ENCODE results near the gene CHN2.

The CHN2 gene

DNA sequence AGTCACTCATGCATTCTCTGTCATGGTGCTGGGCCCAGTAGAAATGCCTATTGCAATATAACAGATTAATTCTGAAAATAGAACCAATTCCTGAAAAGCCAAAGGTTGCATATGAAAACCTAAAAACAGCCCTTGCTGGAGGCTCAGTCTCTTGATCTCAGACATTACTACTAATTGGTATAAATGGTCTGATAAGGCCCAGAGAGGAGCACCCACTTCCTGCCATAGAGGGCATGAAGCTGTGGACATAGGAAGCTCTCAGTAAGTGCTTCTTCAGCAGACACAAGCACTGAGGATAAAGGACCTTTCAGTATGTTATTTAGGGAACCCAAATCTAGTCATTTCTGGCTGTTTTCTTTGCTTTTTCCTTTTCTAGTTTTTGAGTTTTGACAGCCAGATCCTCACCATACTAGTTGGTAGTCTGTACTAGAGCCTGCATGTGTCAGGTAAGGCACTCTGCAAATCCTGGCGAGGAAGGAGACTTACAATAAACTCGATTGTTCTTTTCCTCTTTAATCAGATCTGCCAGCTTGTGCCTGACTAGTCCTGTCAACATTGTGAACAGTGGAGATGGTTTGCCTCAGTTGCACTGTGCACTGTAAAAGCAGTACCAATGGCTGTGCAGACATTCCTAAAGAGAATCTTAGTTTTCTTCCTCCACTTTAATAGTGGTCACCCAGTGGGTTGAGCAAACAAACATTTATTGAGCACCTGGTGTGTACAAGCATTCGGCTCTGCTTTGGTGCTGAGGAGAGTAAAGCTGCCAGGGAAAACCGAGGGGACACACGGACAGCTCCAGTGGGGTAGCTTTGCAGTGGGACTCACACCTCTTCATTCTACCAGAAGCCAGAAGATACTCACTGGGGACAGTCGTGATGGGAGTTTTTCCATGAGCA is 140.9 kb downstream of the CHN2 start:
- no peak for DNase-seq (ENCODE audit: low spot score)

- no peak for DNase-seq (ENCODE audit: low spot score)
Observed at GRCh38 chr7:29337546-29338116, 143.1 kb downstream of the CHN2 start.

GRCh38 chr7:29340696-29341095 is 146.1 kb downstream of the CHN2 start:
- DNase-seq (ENCODE audit: low spot score): no peak

DNA sequence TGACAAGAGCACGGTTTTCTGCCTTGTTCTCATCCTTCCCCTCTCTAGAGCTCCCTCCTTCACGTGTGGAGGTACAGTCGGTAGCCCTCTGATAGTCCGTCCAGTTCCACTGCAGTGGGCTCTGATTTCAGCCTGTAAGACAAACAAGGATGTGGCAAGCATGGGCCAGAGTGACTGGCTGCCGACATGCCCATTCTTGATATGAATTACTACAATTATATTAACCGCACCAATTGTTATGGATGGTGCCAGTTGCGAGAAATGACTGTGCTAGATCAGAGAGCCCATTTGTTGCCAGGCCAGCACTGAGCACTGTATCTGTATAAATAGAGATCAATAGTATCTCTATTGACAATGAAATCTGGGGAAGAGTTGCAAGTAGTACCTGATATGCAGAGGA is 146.6 kb downstream of the CHN2 start:
- no peak for DNase-seq (ENCODE audit: low spot score)

- DNase-seq (ENCODE audit: low spot score): peak; percentile 76
Observed at GRCh38 chr7:29342761-29343160, 148.2 kb downstream of the CHN2 start.

GRCh38 chr7:29343399-29343798 is 148.8 kb downstream of the CHN2 start:
- DNase-seq (ENCODE audit: low spot score): no peak

GRCh38 chr7:29344334-29344978 is 149.9 kb downstream of the CHN2 start:
- DNase-seq (ENCODE audit: low spot score): no peak

GRCh38 chr7:29345590-29345989 is 151.0 kb downstream of the CHN2 start:
- peak; percentile 57 for DNase-seq (ENCODE audit: low spot score)

GRCh38 chr7:29346231-29346978 is 151.8 kb downstream of the CHN2 start:
- peak; percentile 86 for DNase-seq (ENCODE audit: low spot score)

- DNase-seq (ENCODE audit: low spot score): no peak
Observed at GRCh38 chr7:29349362-29349761, 154.8 kb downstream of the CHN2 start.

- peak; percentile 75 for DNase-seq (ENCODE audit: low spot score)
Observed at GRCh38 chr7:29350351-29350750, 155.8 kb downstream of the CHN2 start.

DNA sequence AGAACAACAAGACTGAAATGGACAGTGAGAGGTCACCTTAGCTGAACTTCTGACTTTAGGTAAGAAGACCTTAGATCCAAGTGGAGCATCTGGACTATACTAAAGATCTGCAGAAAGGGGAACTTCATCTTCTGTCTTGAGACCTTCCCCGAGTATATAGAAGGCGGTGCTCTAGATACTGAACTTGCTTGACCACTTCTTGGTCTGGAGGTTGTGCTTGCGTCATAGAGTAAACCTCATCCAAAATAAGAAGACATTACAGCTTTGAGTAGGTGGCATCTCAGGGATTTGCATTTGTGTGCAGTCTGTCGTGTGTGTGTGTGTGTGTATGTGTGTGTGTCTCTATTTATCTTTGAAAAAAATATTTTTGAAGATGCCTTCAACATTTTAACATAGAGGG is 157.5 kb downstream of the CHN2 start:
- no peak for DNase-seq (ENCODE audit: low spot score)

GRCh38 chr7:29353810-29354209 is 159.2 kb downstream of the CHN2 start:
- no peak for DNase-seq (ENCODE audit: low spot score)

DNA sequence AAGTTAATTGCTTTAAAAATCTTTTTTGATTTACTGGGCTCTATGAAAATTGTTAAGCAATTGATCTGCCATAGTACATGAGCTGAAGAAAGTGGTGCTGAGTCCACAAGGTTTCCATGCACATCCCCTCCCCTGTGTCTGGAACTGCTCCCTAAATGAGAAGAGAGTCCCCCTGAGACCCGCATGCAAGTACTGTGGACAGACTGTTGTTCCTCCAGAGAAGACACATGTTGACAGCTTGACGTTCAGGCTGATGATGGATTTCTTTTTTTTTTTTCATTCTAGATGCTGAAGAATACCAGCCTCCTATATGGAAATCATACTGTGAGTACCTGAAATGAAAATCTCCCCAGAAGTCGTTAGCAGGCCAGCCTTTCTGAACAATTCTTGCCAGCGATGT is 159.8 kb downstream of the CHN2 start:
- DNase-seq (ENCODE audit: low spot score): no peak

DNA sequence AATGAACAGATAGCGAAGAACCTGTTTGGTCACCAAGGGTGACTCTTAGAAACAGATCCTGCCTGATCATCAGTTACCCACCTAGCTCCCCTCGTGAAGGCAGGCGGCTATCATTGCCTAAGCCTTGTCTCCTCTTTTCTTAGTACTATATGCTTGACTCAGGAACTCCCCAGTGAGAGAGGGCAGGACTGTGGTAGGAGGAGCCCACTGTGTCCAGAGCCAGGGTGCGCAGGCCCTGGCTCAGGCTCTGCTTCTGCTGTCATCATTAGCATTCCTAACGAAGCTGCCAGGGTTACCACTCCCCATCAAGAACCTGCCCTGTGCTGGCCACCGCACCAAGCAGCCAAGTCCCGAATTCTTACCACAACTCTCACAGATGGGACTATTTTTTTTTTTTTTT is 160.8 kb downstream of the CHN2 start:
- DNase-seq (ENCODE audit: low spot score): no peak

- no peak for DNase-seq (ENCODE audit: low spot score)
Observed at GRCh38 chr7:29356631-29357030, 162.1 kb downstream of the CHN2 start.

GRCh38 chr7:29359482-29360093 is 165.0 kb downstream of the CHN2 start:
- no peak for DNase-seq (ENCODE audit: low spot score)

GRCh38 chr7:29360633-29361625 is 166.4 kb downstream of the CHN2 start:
- no peak for DNase-seq (ENCODE audit: low spot score)

GRCh38 chr7:29362380-29362779 is 167.8 kb downstream of the CHN2 start:
- DNase-seq (ENCODE audit: low spot score): no peak

GRCh38 chr7:29363636-29364425 is 169.3 kb downstream of the CHN2 start:
- peak; percentile 36 for DNase-seq (ENCODE audit: low spot score)
